ENCODE measurements around the gene TMC7. TPM values are rescaled to one million over a fixed set of nuclear protein-coding genes. Genes with fewer than 3 reads are reported as not detected.
A peak's percentile ranks its signal among the peaks of the same experiment; 100 is the strongest.

Gene TMC7
- total and polyA plus RNA-seq, 9 donors, result 0.84 to 1.8 (median 1.5) TPM

GRCh38 chr16:19084879-19085278 is 101.1 kb downstream of the TMC7 start:
- DNase-seq, result no peak
- no peaks in the 10 kb centered on the region for H3K9me3 ChIP-seq (replicated peaks; ENCODE audit: control insufficient read depth, low read depth, low read length)
- peaks cover 12% of the 10 kb centered on the region for H3K4me1 ChIP-seq (ENCODE audit: control insufficient read depth, insufficient read depth, low read length)
- WGBS (ENCODE audit: insufficient coverage), result 87% methylated on average over 3 of the region's 5 CpGs
- H3K27ac ChIP-seq (ENCODE audit: low read length), result no peak overlapping the region
- peaks cover 2% of the 10 kb centered on the region for H3K36me3 ChIP-seq (ENCODE audit: control insufficient read depth, insufficient read depth, low read length)
- no peak overlapping the region for H3K4me3 ChIP-seq (ENCODE audit: low read length)
- peaks cover 4% of the 10 kb centered on the region for H3K27me3 ChIP-seq (ENCODE audit: control insufficient read depth, insufficient read depth, low read length)

- peak; percentile 30 for DNase-seq
- H3K27ac ChIP-seq (ENCODE audit: low read length), result no peak overlapping the region
- peaks cover 4% of the 10 kb centered on the region for H3K27me3 ChIP-seq (ENCODE audit: control insufficient read depth, insufficient read depth, low read length)
- peaks cover 12% of the 10 kb centered on the region for H3K4me1 ChIP-seq (ENCODE audit: control insufficient read depth, insufficient read depth, low read length)
- peak overlapping the region; percentile 48 for H3K4me3 ChIP-seq (ENCODE audit: low read length)
- peaks cover 2% of the 10 kb centered on the region for H3K36me3 ChIP-seq (ENCODE audit: control insufficient read depth, insufficient read depth, low read length)
- WGBS (ENCODE audit: insufficient coverage), result 38% methylated on average over 3 of the region's 8 CpGs
- H3K9me3 ChIP-seq (replicated peaks; ENCODE audit: control insufficient read depth, low read depth, low read length), result no peaks in the 10 kb centered on the region
These were observed 102.0 kb downstream of the TMC7 start for GRCh38 chr16:19085679-19086200.

GRCh38 chr16:19086322-19087199 is 102.8 kb downstream of the TMC7 start:
- WGBS (ENCODE audit: insufficient coverage), result 2% methylated on average over 48 of the region's 52 CpGs
- no peaks in the 10 kb centered on the region for H3K9me3 ChIP-seq (replicated peaks; ENCODE audit: control insufficient read depth, low read depth, low read length)
- H3K4me1 ChIP-seq (ENCODE audit: control insufficient read depth, insufficient read depth, low read length), result peaks cover 12% of the 10 kb centered on the region
- peak; percentile 98 for DNase-seq
- H3K27me3 ChIP-seq (ENCODE audit: control insufficient read depth, insufficient read depth, low read length), result peaks cover 4% of the 10 kb centered on the region
- H3K36me3 ChIP-seq (ENCODE audit: control insufficient read depth, insufficient read depth, low read length), result no peaks in the 10 kb centered on the region
- peak overlapping the region; percentile 48 for H3K4me3 ChIP-seq (ENCODE audit: low read length)
- H3K27ac ChIP-seq (ENCODE audit: low read length), result peak overlapping the region; percentile 77

- Histone ChIP-seq H3K9me3 (replicated peaks; ENCODE audit: control insufficient read depth, low read depth, low read length) (no peaks in the 10 kb centered on the region), H3K27me3 (ENCODE audit: control insufficient read depth, insufficient read depth, low read length) (peaks cover 4% of the 10 kb centered on the region), H3K4me3 (ENCODE audit: low read length) (no peak overlapping the region), H3K27ac (ENCODE audit: low read length) (peak overlapping the region; percentile 3), H3K36me3 (ENCODE audit: control insufficient read depth, insufficient read depth, low read length) (no peaks in the 10 kb centered on the region), H3K4me1 (ENCODE audit: control insufficient read depth, insufficient read depth, low read length) (peaks cover 12% of the 10 kb centered on the region)
- WGBS (ENCODE audit: insufficient coverage), result 79% methylated on average over 2 of the region's 5 CpGs
- DNase-seq, result peak; percentile 35
These were observed 104.7 kb downstream of the TMC7 start for GRCh38 chr16:19088341-19088916.

- Histone ChIP-seq H3K9me3 (replicated peaks; ENCODE audit: control insufficient read depth, low read depth, low read length) (no peaks in the 10 kb centered on the region), H3K36me3 (ENCODE audit: control insufficient read depth, insufficient read depth, low read length) (no peaks in the 10 kb centered on the region), H3K27ac (ENCODE audit: low read length) (no peak overlapping the region), H3K4me3 (ENCODE audit: low read length) (no peak overlapping the region), H3K4me1 (ENCODE audit: control insufficient read depth, insufficient read depth, low read length) (peaks cover 12% of the 10 kb centered on the region), H3K27me3 (ENCODE audit: control insufficient read depth, insufficient read depth, low read length) (peaks cover 4% of the 10 kb centered on the region)
- 68% methylated on average over 3 of the region's 3 CpGs for WGBS (ENCODE audit: insufficient coverage)
- no peak for DNase-seq
These were observed 105.7 kb downstream of the TMC7 start for GRCh38 chr16:19089410-19089955.

- Histone ChIP-seq H3K4me1 (ENCODE audit: control insufficient read depth, insufficient read depth, low read length) (peaks cover 9% of the 10 kb centered on the region), H3K36me3 (ENCODE audit: control insufficient read depth, insufficient read depth, low read length) (no peaks in the 10 kb centered on the region), H3K27ac (ENCODE audit: low read length) (no peak overlapping the region), H3K27me3 (ENCODE audit: control insufficient read depth, insufficient read depth, low read length) (peaks cover 1% of the 10 kb centered on the region), H3K9me3 (replicated peaks; ENCODE audit: control insufficient read depth, low read depth, low read length) (no peaks in the 10 kb centered on the region), H3K4me3 (ENCODE audit: low read length) (no peak overlapping the region)
- 94% methylated on average over 6 of the region's 6 CpGs for WGBS (ENCODE audit: insufficient coverage)
- DNase-seq, result no peak
These were observed 107.2 kb downstream of the TMC7 start for GRCh38 chr16:19090916-19091315.

GRCh38 chr16:19092653-19093410 is 109.1 kb downstream of the TMC7 start:
- H3K4me1 ChIP-seq (ENCODE audit: control insufficient read depth, insufficient read depth, low read length), result no peaks in the 10 kb centered on the region
- no CpG with 5 or more reads among the region's 2 CpGs for WGBS (ENCODE audit: insufficient coverage)
- H3K27ac ChIP-seq (ENCODE audit: low read length), result no peak overlapping the region

GRCh38 chr16:19093631-19094541 is 110.2 kb downstream of the TMC7 start:
- no peak for DNase-seq
- WGBS (ENCODE audit: insufficient coverage), result 63% methylated on average over 13 of the region's 15 CpGs
- no peak overlapping the region for H3K4me3 ChIP-seq (ENCODE audit: low read length)
- no peaks in the 10 kb centered on the region for H3K4me1 ChIP-seq (ENCODE audit: control insufficient read depth, insufficient read depth, low read length)
- H3K27ac ChIP-seq (ENCODE audit: low read length), result no peak overlapping the region
- no peaks in the 10 kb centered on the region for H3K27me3 ChIP-seq (ENCODE audit: control insufficient read depth, insufficient read depth, low read length)
- H3K9me3 ChIP-seq (replicated peaks; ENCODE audit: control insufficient read depth, low read depth, low read length), result no peaks in the 10 kb centered on the region
- no peaks in the 10 kb centered on the region for H3K36me3 ChIP-seq (ENCODE audit: control insufficient read depth, insufficient read depth, low read length)

More at GRCh38 chr16:19092653-19093410, 109.1 kb downstream of the TMC7 start:
- Histone ChIP-seq H3K4me3 (ENCODE audit: low read length) (no peak overlapping the region), H3K36me3 (ENCODE audit: control insufficient read depth, insufficient read depth, low read length) (no peaks in the 10 kb centered on the region), H3K27me3 (ENCODE audit: control insufficient read depth, insufficient read depth, low read length) (no peaks in the 10 kb centered on the region), H3K9me3 (replicated peaks; ENCODE audit: control insufficient read depth, low read depth, low read length) (no peaks in the 10 kb centered on the region)
- no peak for DNase-seq
